Measurements from ENCODE around the gene TAF7L.

- TF ChIP-seq HOXA7 (CRISPR knock-in tag; IDR thresholded peaks at IDR 0.05; ENCODE audit: borderline replicate concordance) (no peak), ZBTB21 (tag by site-specific recombination; IDR thresholded peaks at IDR 0.05) (no peak), ZNF148 (tag by site-specific recombination; IDR thresholded peaks at IDR 0.05; ENCODE audit: borderline replicate concordance) (no peak), ZNF521 (tag by site-specific recombination; IDR thresholded peaks at IDR 0.05) (no peak), ZNF701 (tag by site-specific recombination; IDR thresholded peaks at IDR 0.05) (no peak), ZBTB7A (tag by site-specific recombination; IDR thresholded peaks at IDR 0.05; ENCODE audit: low read depth) (no peak), ZNF704 (tag by site-specific recombination; IDR thresholded peaks at IDR 0.05) (no peak)
- TF ChIP-seq, protein P1, sequence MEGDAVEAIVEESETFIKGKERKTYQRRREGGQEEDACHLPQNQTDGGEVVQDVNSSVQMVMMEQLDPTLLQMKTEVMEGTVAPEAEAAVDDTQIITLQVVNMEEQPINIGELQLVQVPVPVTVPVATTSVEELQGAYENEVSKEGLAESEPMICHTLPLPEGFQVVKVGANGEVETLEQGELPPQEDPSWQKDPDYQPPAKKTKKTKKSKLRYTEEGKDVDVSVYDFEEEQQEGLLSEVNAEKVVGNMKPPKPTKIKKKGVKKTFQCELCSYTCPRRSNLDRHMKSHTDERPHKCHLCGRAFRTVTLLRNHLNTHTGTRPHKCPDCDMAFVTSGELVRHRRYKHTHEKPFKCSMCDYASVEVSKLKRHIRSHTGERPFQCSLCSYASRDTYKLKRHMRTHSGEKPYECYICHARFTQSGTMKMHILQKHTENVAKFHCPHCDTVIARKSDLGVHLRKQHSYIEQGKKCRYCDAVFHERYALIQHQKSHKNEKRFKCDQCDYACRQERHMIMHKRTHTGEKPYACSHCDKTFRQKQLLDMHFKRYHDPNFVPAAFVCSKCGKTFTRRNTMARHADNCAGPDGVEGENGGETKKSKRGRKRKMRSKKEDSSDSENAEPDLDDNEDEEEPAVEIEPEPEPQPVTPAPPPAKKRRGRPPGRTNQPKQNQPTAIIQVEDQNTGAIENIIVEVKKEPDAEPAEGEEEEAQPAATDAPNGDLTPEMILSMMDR (tag by site-specific recombination; IDR thresholded peaks at IDR 0.05), result no peak
These were observed 14.9 kb downstream of the TAF7L start for GRCh38 chrX:101276238-101276637.

Measured in HEK293 (cell line).